Right lung (tissue), 5 donors: Measurements from ENCODE around the gene TIMP2. TPM values are rescaled to one million over a fixed set of nuclear protein-coding genes. Genes with fewer than 3 reads are reported as not detected.

Experiments
- DNase-seq, 2 donors: peaks; one replicate each; pipeline ENCODE4 v3.0.0-alpha.2; 2013
- polyA plus RNA-seq, 5 donors: library from polyadenylated mRNA; unstranded; fragments of 120-200 nt; gene quantifications; one replicate each; pipeline versions ENCODE4 v1.2.1 to v1.2.3, GENCODE V29; 2013; ENCODE audit warnings: inconsistent platforms in 1 of 5, low replicate concordance in 1 of 5; ENCODE audit not compliant: insufficient read length in 5 of 5, insufficient read depth in 1 of 5

TIMP2 gene
- polyA plus RNA-seq, 5 donors = 154 to 188 (median 170) TPM

GRCh38 chr17:78819806-78820792 is 105.1 kb downstream of the TIMP2 start:
- no peak for DNase-seq

GRCh38 chr17:78819402-78819801 is 105.8 kb downstream of the TIMP2 start:
- no peak for DNase-seq

- no peak for DNase-seq
Measured at GRCh38 chr17:78818932-78819331, 106.3 kb downstream of the TIMP2 start.

GRCh38 chr17:78818152-78818846 is 106.9 kb downstream of the TIMP2 start:
- DNase-seq = no peak

GRCh38 chr17:78817123-78817522 is 108.1 kb downstream of the TIMP2 start:
- DNase-seq = no peak

- DNase-seq = no peak
Measured at GRCh38 chr17:78815696-78816095, 109.5 kb downstream of the TIMP2 start.

GRCh38 chr17:78812855-78813254 is 112.3 kb downstream of the TIMP2 start:
- DNase-seq = no peak

GRCh38 chr17:78808163-78808562 is 117.0 kb downstream of the TIMP2 start:
- no peak for DNase-seq

- no peak for DNase-seq
Measured at GRCh38 chr17:78806451-78806850, 118.7 kb downstream of the TIMP2 start.

- DNase-seq = no peak
Measured at GRCh38 chr17:78805301-78805700, 119.9 kb downstream of the TIMP2 start.

- DNase-seq = no peak
Measured at GRCh38 chr17:78804777-78805176, 120.4 kb downstream of the TIMP2 start.

GRCh38 chr17:78803186-78803845 is 121.9 kb downstream of the TIMP2 start:
- DNase-seq = no peak

Other genes with a start within 250 kb of the TIMP2 start
- 10 to 100 TPM; 36.4 to 45.8 (median 38.8) TPM for gene CYTH1, start 143.1 kb downstream of the TIMP2 start, polyA plus RNA-seq
- 10 to 100 TPM; 32.6 to 55.3 (median 43.6) TPM for gene USP36, start 84.6 kb downstream of the TIMP2 start, polyA plus RNA-seq
- under 1 TPM; 0.18 to 0.50 (median 0.29) TPM for gene CEP295NL, start 22.2 kb downstream of the TIMP2 start, polyA plus RNA-seq
- 100 to 1,000 TPM; 124 to 224 (median 169) TPM for gene LGALS3BP, start 54.5 kb upstream of the TIMP2 start, polyA plus RNA-seq
- gene CANT1, start 84.4 kb upstream of the TIMP2 start, polyA plus RNA-seq = 10 to 100 TPM; 36.8 to 45.5 (median 42.3) TPM
- 1 to 10 TPM; 1.5 to 2.7 (median 2.2) TPM for gene C1QTNF1, start 98.8 kb upstream of the TIMP2 start, polyA plus RNA-seq
- 10 to 100 TPM; 21.1 to 41.6 (median 31.5) TPM for gene ENGASE, start 149.4 kb upstream of the TIMP2 start, polyA plus RNA-seq